ENCODE data around the gene EHBP1L1.

EHBP1L1 gene
- 250 to 309 reads per million in 2 donors for total RNA-seq

DNA sequence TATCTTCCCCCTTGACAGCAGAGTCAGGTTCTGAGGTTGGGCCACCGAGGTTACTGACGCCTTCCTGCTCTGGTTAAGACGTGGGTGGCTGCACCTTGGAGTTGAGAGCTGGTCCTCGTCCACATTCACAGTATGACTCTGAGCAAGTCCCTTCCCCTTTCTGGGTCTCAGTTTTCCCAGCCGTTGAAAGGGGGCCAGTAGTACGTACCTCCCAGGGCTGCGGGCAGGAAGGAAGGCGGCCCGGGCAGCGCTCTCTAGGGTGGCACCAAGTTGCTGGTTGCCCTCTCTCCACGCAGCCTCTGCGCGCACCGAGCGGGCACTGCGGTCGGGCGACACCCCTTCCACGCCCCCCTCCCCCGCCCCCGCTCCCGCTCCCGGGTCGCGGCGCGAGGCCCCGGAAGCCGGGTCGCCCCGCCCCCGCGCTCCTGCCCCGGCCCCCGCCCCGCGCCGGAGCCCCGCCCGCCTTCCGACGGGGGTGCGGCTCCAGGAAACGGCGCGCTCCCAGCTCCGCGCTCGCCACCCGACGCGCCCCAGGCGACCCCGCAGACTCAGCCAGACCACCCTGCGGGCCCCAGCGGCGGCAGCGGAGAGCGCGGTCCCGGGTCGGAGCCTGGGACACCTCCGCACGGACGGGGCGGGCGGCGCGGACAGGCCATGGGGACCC, at the start of gene EHBP1L1:
Gene EHBP1L1, plus strand, starts transcription at position 486 of the 664 bp plus-strand sequence. CDS start 250 bp downstream, outside the sequence.
- DNase-seq: peak; percentile 72

DNA sequence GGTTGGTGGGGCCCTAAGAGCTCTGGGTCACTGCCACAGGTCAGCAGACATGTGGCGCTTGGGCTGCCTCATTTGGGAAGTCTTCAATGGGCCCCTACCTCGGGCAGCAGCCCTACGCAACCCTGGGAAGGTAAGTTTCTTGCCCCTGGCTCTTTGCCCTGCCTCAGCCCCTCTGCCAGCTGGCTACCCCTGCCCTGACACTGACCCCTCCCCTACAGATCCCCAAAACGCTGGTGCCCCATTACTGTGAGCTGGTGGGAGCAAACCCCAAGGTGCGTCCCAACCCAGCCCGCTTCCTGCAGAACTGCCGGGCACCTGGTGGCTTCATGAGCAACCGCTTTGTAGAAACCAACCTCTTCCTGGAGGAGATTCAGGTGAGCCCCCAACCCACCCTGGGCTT, 49.1 kb upstream of the EHBP1L1 start:
- DNase-seq: no peak

DNA sequence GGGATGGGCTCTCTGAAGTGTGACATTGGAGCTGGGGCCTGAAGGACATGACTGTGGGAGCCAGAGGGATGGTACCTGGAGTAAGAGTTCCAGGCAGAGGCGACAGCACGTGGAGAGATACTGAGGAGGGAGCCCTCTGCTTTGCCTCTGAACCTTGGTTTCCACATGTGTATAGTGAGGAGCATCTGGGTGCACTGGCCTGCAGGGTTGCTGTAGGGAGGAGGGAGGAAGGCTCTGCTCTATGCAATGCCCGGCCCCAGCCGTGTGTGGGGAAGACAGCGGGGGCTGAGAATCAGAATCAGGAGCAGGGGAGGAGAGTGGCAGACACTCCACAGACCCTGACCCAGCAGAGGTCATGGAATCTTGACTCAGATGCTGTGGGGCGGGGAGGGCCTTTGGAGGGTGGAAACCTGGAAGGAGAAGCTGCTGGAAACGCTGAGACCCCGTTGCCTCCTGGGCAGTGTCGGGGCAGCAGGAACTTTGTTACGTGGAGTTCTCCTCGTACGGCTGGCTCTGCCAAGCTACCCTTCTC, 47.0 kb upstream of the EHBP1L1 start:
- no peak for DNase-seq

DNA sequence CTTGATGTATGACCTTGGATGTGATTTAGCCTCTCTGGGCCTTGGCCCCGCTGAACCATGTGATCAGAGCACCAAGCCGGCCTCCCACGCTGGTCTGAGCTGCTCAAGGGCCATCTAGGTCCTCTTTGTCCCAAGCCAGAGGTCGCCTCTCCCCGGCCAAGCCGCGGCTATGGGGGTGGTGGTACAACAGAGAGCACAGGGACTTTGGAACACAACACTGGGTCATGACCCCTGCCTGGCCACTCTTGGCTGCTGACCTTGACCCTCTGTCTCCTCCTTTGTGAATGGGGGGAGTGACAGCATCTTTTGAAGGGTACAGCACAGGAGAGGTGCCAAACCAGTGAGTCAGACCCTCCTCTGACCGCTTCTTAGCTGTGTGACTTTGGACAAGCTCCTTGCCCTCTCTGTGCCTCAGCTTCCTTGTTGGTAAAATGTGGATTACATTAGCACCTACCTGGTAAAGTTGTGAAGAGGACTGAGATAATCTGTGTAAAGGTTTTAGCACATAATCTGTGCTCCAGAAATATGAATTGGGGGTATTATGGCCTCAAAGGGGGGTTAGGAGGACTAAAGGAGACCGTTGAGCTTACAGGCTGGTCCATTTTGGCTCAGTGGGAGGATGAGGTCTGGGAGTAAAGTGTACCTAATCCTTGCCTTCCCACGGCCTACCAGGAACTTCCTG, 46.2 kb upstream of the EHBP1L1 start:
- no peak for DNase-seq

DNA sequence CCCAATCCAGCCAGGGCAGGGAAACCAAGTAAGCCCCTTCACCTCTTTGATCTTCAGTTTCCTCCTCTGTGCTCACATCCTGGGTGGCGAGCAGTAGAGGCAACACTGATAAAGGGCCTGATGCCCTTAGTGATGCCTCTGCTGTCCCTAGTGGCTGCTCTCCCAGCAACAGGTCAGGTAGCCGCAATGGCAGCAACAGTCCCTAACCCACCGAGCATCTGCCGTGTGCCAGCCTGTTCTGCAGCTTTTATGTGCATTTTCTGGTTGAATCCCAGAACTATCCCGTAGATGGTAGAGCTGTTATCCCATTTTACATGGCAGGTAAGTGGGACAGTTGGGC, 45.7 kb upstream of the EHBP1L1 start:
- DNase-seq: no peak

DNA sequence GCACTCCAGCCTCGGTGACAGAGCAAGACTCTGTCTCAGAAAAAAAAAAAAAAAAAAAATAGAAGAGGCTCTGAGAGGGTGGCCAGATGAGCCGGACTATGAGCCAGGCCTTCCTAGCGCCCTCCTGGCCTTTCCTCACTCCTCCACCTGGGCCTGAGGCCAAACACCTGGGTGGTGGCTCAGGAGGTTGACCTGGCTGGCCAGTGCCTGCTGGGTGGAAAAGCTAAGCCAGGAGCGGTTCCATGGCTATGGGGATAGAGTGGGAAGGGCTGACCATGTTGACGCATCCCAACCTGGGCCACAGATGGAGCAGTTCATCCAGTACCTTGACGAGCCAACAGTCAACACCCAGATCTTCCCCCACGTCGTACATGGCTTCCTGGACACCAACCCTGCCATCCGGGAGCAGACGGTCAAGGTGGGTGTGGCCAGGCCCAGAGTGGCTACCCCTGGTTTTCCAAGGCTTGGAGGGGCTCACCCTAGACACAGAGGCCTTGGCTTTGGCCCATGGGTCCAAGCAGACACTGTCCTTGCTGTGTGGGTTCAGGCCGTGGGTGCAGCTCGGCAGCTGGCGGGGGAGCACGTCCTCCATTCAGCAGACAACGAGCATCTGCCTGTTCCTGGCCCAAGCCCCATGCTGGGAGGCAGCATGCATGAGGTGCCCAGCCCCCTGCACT, 43.3 kb upstream of the EHBP1L1 start:
- no peak for DNase-seq

DNA sequence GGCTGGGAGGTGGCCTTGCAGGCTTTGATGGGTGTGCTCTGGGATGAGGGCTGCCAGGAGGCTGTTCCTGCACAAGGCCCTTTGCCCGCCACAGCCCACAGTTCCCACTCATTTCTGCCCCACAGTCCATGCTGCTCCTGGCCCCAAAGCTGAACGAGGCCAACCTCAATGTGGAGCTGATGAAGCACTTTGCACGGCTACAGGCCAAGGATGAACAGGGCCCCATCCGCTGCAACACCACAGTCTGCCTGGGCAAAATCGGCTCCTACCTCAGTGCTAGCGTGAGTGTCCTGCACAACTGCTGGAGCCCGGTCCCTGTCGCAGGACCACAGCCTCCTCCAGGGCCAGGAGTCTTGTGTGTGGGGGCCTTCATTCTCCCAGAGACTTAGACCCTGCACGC, 40.8 kb upstream of the EHBP1L1 start:
- no peak for DNase-seq

DNA sequence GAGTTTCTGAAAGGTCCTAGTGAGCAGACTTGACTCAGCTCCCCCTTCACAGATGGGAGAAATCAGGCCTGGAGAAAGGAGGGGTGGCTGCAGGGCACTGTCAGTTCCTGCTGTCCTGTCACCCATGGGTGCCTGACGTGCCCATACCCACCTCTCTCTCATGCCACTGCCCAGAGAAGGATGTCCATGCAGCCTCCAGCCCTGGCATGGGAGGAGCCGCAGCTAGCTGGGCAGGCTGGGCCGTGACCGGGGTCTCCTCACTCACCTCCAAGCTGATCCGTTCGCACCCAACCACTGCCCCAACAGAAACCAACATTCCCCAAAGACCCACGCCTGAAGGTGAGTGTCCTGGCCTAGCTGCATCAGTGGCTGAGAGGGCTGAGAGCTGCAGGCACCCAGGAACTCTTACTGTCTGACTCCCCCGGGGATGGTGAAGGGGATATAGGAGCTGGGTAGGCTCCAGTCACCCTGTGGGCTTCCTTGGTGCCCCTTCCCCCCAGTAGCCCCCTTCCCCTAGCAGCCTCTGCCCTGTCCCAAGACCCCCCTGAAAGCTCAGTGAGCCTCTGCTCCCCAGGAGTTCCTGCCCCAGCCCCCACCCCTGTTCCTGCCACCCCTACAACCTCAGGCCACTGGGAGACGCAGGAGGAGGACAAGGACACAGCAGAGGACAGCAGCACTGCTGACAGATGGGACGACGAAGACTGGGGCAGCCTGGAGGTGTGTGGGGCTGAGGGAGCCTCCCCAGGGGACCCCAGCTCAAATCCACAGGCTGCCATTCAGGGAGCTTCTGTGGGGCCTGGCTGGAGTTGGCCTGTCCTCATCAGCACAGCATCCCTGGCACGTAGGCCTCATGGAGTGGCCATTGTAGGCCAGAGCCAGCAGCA, 39.2 kb upstream of the EHBP1L1 start:
- no peak for DNase-seq

DNA sequence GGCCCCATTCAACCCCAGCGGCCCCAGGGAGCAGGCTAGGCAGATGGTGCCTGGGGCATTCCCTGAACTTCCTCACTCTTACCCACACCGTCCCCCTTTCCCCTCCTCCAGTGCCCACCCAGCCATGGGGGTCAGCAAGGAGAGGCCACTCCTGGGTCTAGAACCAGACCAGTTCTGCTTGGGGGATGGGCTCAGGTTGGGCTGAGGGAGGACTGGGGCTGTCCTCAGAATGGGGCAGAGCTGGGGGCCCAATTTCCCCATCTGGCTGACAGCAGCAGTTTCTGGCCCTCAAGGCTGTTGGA, 38.6 kb upstream of the EHBP1L1 start:
- no peak for DNase-seq

DNA sequence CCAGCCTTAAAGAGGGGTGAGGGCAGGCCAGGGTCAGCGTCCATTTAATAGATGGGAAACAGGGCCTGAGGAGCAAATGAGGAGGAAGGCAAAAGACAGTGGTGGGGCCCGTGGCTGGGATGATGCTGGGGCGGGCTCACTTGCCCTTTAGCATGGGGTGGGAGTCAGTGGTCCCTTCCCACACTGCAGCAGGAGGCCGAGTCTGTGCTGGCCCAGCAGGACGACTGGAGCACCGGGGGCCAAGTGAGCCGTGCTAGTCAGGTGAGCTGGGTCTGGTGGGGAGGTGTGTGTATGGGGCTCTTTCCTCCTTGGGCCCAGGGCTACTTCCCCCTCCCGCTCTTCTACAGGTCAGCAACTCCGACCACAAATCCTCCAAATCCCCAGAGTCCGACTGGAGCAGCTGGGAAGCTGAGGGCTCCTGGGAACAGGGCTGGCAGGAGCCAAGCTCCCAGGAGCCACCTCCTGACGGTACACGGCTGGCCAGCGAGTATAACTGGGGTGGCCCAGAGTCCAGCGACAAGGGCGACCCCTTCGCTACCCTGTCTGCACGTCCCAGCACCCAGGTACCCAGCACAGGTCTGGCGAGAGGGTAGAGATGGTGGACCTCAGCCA, 38.1 kb upstream of the EHBP1L1 start:
- DNase-seq: no peak

DNA sequence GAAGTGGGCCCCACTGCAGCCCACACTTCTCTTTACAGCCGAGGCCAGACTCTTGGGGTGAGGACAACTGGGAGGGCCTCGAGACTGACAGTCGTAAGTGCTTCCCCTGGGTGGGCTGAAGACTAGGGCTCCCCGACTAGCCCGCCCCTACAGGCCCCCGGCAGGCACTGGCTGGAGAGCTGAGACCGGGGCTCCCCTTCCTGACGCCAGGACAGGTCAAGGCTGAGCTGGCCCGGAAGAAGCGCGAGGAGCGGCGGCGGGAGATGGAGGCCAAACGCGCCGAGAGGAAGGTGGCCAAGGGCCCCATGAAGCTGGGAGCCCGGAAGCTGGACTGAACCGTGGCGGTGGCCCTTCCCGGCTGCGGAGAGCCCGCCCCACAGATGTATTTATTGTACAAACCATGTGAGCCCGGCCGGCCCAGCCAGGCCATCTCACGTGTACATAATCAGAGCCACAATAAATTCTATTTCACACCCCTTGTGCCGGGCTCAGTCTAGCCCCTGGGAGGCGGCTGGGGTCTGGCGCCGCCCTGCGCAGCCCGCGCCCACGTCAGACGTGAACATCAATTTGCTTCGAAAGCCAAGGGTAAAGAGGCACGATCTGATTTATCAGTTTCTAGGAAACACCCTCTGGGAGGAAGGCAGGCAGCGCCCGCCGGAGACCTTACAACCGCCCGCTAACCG, 37.5 kb upstream of the EHBP1L1 start:
- no peak for DNase-seq

DNA sequence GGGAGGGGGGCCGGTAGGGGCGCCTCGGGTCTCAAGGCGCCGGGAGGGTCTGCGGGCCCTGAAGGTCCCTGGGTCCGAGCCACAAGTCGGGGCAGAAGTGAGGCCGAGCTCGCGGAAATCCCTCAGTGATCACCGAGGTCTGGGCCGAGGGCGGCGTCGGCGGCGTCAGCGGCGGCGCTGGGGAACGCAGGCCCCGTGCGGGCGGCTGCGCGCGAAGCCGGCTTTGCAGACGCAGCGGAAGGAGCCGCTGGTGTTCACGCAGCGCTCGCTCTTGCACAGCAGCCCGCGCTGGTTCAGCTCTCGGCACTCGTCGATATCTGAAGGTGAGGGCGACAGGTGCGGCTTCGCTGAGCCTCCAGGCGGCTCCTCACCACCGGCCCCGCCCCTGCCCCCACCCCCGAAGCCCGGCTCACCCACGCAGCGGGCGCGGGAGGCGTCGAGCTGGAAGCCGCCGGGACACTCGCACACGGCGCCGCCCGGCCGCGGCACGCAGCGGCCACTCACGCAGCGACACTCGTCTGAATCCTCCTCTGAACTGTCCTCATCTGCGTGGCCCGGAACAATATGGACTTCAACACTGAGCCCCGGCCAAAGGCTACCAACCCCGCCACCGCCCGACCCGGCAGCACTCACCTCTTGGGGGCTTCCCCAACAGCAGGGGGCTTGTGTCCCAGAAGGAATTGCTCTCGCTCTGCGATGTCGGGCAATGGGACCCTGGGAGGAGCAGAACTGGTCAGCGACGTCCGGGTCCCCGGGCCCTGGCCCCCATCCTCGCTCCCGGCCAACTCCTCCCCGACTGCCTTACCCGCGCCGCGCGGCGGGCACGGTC, 36.7 kb upstream of the EHBP1L1 start:
- no peak for DNase-seq

DNA sequence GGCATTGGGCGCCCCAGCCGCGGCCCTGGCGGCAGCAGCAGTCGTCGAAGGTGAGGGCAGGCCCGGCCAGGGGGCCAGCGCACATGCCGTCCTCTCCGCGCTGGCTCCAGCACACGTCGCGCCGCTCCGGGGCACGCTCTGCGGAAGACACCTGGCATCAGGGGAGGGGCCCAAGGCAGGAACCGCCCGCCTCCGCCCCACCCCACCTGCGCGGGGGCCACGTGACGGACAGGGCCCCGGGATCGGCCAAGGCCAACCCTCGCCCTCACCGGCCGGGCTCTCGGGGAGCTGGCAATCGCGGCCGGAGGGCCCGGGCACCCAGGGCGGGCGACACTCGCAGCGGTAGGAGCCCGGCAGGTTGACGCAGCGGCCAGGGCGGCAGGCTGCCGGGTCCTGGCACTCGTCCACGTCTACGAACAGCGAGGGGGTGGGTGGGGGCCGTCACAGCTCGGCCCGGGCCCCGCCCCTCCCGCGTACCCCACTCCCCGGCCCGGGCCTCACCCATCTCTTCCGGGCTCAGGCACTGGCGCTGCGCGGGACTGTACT, 36.0 kb upstream of the EHBP1L1 start:
- no peak for DNase-seq

DNA sequence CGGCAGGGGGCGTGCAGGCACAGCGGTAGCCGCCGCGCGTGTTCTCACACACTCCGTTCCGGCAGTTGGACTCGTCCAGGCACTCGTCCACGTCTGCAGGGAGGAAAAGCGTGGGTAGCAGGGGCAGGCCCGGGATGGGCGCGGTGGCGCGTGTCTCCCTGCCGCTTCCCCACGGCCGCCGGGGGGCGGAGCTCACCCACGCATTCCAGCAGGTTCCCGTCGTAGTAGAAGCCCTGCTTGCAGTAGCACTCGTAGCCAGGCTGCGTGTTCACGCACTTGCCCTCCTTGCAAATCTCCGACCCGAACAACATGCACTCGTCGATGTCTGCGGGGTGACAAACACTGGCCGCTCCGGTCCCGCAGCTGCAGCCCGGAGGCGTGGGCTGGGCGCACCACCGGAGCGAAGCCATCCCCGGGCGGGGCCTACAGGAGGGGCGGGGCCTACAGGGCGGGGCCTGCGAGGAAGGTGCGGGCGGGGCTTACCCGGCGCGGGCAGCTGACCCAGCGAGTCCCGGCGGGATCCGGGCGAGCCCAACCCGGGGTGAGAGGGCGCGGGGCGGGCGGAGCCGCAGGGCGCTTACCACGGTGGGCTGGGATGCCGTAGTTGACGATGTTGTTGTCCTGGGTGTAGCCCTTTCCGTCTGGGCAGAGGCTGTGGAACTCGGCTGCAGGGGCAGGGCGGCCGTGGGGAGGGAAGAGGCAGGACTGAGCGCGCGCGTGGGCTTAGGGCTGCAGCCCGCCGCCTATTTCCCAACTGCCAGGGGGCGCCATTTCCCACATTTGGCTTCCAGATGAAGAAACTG, 35.4 kb upstream of the EHBP1L1 start:
- peak; percentile 79 for DNase-seq

DNA sequence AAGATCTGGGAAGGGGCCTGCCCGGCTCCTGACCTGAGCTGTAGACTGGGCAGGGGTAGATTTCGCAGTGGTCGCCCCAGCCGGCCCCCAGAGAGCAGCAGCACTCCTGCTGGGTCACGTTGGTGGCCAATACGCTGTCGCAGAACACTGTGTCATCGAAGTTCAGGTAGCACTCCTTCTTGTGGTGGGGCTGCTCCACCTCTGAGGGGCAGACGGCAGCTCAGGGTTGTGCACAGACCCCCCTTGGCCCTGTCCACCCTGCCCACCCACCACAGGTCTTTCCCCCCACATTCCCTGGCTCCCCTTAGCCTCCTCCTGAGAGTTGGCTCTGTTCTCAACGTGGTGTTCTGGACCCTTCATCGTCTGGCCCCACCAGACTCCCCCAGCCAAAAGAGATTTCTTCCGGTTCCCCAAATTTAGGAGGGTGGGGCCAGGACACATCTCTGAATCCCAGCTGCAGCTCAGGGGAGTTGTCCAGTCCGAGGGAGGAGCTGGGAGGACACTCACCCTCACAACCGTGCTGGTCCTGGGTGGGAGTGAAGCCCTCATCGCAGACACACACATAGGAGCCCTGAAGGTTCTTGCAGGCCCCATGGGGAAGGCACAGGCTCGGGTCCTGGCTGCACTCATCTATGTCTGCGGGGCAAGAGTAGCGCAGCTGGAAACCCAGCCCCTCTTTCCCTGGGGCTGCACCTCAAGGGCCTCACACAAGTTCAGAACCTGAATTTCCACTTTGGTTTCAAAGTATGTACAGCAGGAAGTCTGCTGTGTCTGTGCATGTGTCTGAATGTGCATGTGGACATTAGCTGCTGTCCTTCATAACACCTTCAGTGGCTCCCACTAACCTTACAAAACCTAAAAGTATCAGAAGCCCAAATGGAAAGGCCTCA, 34.5 kb upstream of the EHBP1L1 start:
- DNase-seq: no peak

DNA sequence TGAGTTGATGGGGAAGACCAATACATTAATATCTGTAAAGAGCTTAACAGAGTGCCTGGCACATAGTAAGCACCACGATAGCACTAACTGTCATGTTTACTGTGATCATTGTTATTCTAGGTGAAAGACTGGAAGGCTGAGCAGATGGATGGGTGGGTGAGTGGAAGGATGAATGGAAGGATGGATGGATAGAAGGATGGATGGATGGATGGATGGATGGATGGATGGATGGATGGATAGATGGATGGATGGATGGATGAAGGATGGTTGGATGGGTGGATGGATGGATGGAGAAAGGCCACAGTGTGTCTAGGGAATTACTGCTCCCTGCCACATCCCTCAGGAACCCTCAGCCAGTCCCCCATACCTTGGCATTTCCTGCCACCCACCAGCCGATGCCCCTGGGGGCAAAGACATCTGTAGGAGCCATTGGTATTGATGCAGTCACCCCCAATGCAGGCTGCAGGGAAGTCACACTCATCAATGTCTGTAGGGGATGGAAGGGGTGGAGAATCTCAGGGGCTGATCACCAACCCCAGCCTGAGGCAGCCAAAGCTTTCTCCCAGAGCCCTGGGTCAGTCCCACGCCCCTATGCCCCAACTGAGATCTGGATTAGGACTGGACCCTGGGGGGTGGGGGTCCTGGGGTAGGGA, 33.0 kb upstream of the EHBP1L1 start:
- DNase-seq: no peak

DNA sequence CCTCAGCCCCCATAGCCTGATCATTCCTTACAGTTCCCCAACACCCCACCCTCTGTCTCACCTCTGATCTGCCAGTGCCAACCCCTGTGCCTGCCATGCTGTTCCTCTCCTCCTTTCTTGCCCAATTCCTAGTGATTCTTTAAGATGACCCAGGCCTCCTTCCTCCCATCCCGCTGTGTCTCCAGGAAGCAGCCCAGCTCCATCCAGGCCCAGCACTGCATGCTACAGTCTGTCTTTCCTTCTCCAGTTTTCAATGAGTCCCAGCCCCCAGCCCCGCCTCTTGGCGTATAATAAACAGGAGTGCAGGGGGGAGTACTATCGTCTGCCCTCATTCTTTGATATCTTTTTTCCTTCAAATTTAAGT, 30.0 kb upstream of the EHBP1L1 start:
- no peak for DNase-seq

DNA sequence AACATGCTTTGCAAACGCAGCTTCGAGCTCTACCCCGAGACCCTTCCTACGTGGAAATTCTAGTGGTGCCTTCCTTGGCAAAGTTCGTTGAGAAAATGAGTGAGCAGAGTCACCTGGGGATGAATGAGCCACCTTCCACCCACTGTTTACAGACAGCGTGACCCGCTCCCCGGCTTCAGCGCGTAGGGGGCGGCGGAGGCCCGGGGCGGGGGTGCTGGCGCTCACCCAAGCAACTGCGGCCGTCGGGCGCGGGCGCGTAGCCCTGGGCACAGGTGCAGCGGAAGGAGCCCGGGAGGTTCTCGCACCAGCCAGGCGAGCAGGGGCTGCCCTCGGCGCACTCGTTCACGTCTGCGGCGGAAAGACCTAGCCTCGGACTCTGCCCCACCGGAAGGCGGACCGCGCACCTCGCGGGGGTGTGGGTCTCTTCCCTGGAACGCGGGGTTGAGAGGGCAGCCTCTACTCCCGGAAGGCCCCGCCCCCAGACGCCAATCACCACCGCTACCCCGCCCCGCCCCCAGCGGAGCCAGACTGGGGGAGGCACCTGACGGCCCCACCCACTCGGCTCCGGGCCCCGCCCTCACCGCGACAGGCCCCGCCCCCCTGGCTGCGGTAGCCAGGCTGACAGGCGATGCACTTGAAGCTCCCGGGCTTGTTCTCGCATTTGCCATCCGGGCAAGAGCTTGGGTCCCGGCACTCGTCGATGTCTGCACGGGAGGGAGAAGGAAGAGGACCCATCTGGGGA, 29.5 kb upstream of the EHBP1L1 start:
- DNase-seq: peak; percentile 99
